Measurements from ENCODE around the gene NIF3L1. TPM values are rescaled to one million over a fixed set of nuclear protein-coding genes. Genes with fewer than 3 reads are reported as not detected.

Gene NIF3L1
- total RNA-seq, 1 donor from 2014 or later, result 27.1 TPM

- DNase-seq (ENCODE audit: low spot score, unreplicated experiment), result no peak
- no peaks in the 10 kb centered on the region for H3K4me1 Mint-ChIP-seq (ENCODE audit: low read depth)
- H3K9me3 Mint-ChIP-seq (ENCODE audit: low read depth), result no peaks in the 10 kb centered on the region
- H3K36me3 Mint-ChIP-seq (ENCODE audit: insufficient read depth), result peaks cover 23% of the 10 kb centered on the region
- H3K27ac Mint-ChIP-seq, result no peak overlapping the region
- H3K4me3 Mint-ChIP-seq (ENCODE audit: low read depth), result no peak overlapping the region
- no peaks in the 10 kb centered on the region for H3K27me3 Mint-ChIP-seq
- no peak for TF ChIP-seq CTCF (IDR thresholded peaks at IDR 0.05; ENCODE audit: unreplicated experiment)
These were observed 55.6 kb downstream of the NIF3L1 start for GRCh38 chr2:200944467-200945394.

GRCh38 chr2:200945395-200945729 lies 56.2 kb downstream of the NIF3L1 start:
- Mint-ChIP-seq H3K4me3 (ENCODE audit: low read depth) (no peak overlapping the region), H3K9me3 (ENCODE audit: low read depth) (no peaks in the 10 kb centered on the region), H3K27ac (no peak overlapping the region), H3K36me3 (ENCODE audit: insufficient read depth) (peaks cover 23% of the 10 kb centered on the region), H3K27me3 (no peaks in the 10 kb centered on the region), H3K4me1 (ENCODE audit: low read depth) (no peaks in the 10 kb centered on the region)
- no peak for DNase-seq (ENCODE audit: low spot score, unreplicated experiment)
- TF ChIP-seq CTCF (IDR thresholded peaks at IDR 0.05; ENCODE audit: unreplicated experiment), result no peak

- no peaks in the 10 kb centered on the region for H3K4me1 Mint-ChIP-seq (ENCODE audit: low read depth)
- no peak for DNase-seq (ENCODE audit: low spot score, unreplicated experiment)
- no peak overlapping the region for H3K27ac Mint-ChIP-seq
- no peaks in the 10 kb centered on the region for H3K27me3 Mint-ChIP-seq
- H3K36me3 Mint-ChIP-seq (ENCODE audit: insufficient read depth), result peaks cover 11% of the 10 kb centered on the region
- TF ChIP-seq CTCF (IDR thresholded peaks at IDR 0.05; ENCODE audit: unreplicated experiment), result no peak
- H3K9me3 Mint-ChIP-seq (ENCODE audit: low read depth), result no peaks in the 10 kb centered on the region
- no peak overlapping the region for H3K4me3 Mint-ChIP-seq (ENCODE audit: low read depth)
These were observed 61.2 kb downstream of the NIF3L1 start for GRCh38 chr2:200950378-200950777.

Other genes with a start within 250 kb of the NIF3L1 start
- 246 and 248 TPM in 2 replicates for gene BZW1, start 77.5 kb upstream of the NIF3L1 start, total RNA-seq
- gene CLK1, start 24.7 kb upstream of the NIF3L1 start, total RNA-seq, result 128 and 129 TPM in 2 replicates
- 65.1 and 71.8 TPM in 2 replicates for gene PPIL3, start 294 bp upstream of the NIF3L1 start, total RNA-seq
- 39.5 and 45.3 TPM in 2 replicates for gene ORC2, start 74.3 kb downstream of the NIF3L1 start, total RNA-seq
- gene HYCC2, start 182.3 kb downstream of the NIF3L1 start, total RNA-seq, result 23.8 and 25.7 TPM in 2 replicates
- 74.7 and 75.7 TPM in 2 replicates for gene NDUFB3, start 182.6 kb downstream of the NIF3L1 start, total RNA-seq
- 46.1 and 50.0 TPM in 2 replicates for gene CFLAR, start 226.8 kb downstream of the NIF3L1 start, total RNA-seq